NCI-H1092 (cell line): ENCODE data around the gene FAR2.
"Not testable (repeated sequence)": the region's sequence is repeated elsewhere in the genome, so short reads cannot be mapped to it uniquely, and the experiment has no call there.

Experiments used
- DNase-seq: peaks from one replicate; lab custom pipeline; 2025; lab: John Stamatoyannopoulos, UW

Gene FAR2

DNA sequence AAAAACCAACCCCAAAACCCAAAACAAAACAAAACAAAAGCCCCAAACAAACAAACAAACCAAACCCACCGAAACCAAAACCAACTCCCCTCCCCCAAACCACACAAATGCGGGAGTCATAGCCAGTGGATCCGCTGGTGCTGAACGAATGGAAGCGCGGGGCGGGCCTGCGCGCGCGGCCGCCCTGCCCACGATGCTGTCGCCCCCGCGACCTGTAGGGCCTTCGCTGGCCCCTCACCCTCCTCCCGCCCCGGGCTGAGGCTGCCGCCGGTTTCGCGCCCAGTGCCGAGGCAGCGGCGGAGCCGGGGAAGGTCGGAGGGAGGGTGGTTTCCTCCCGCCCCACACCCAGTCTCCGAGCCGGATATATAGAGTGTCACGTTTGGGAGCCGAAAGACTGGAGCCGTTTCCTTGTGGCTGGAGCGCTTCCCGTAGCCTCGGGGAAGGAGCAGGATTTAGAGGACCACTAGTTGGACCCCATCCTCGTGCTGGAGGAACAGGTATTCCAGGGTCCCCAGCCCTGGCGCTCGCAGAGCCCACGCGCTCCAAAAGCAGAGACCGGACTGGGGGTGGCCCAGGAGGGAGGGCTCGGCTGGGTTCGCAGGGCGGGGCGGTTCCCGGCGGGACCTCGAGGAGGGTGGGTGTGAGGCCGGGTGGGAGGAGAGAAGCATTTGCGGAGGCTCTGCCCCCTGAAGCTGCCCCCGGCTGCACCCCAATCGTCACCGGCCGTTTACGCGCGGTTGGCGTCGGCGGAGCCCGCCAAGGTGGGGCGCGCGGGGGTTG, at the start of gene FAR2:
FAR2 (plus strand) TSS at position 368 of the 780 bp plus-strand sequence. CDS start 121,172 bp downstream, outside the sequence.
- peak; percentile 27 for DNase-seq

DNA sequence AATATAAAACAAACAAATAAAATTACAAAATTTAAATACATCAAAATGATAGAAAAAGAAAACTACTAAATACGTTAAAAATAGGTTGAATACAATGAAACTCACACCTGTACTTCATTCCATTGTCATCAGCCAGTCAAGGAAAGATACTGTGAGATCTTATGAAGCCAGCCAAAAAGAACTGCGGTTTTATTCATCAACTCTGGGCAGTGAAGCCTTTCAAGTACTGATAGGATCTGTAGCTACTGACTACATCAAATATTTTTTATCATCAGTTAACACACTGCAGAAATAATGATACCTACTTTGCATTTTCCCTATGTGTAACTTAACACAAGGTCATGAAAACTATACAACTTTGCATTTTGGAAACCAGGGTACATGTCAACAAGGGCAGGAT, 46.3 kb upstream of the FAR2 start:
- DNase-seq: no peak

DNA sequence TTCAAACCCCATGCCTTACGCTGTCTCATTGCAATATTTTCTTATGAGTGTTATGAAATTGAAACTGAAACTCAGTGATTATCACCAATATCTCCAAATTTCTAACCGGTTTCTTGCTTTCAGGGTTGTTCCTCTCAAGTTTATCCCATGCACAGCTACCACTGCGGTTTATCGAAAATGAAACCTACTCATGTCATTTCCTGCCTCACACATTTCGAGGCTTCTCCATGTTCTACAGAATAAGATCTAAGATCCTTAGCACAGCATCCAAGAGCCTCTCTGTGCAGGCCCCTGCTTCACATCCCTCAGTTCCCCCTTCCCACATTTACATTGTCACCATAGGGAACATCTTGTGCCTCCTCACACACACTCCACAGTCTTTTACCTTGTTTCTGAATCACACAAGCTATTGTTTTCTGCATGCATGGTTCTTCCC, 45.5 kb upstream of the FAR2 start:
- DNase-seq: no peak

DNA sequence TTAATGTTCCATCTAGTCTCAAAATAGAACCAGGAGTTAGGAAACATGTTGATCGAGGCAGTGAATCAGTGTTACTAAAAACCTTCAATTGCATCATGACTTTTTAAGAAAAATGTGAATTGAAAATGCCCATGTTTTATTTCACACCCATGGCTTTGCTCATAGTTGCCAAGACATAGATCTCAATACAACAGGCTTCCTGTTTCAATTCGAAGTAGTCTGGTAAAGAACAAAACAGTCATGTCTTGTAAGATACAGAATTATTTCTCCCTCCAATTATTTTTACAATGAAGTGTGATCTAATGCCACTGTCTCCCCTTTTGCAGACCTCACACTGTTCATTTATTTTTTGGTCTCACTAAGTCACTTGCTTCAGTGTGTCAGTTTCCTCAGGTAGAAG, 44.6 kb upstream of the FAR2 start:
- no peak for DNase-seq

DNA sequence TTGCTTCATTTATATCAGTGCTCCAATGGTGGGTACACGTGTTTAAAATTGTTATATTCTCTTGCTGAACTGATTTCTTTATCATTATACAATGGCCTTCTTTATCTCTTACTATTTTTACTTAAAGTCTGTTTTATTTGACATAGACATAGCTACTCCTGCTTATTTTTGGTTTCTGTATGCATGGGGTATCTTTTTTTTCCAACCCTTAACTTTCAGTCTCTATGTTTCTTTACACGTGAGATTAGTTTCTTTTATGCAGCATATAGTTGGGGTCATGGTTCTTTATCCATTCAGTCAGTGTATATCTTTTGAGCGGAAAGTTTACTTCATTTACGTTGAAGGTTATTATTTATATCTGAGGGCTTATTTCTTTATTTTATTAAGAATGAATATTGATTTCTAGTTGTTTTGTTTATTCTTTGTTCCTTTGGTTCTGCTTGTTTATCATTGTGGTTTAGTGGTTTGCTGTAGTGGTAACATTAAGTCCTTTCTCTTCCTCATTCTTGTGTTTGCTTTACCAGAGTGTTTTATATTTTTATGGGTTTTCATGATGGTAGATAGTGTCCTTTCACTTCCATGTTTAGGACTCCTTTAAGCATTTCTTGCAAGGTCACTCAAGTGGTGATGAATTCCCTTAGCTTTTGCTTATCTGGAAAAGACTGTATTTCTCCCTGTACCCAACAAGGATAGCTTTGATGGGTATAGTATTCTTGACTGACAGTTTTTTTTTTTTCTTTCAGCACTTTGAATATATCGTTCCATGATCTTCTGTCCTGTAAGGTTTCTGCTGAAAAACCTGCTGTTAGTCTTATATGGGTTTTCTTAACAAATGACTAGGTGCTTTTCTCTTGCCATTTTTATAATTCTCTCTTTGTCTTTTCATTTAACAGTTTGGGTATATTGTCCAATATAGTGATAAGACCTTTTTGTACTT, 38.3 kb upstream of the FAR2 start:
- DNase-seq: no peak

DNA sequence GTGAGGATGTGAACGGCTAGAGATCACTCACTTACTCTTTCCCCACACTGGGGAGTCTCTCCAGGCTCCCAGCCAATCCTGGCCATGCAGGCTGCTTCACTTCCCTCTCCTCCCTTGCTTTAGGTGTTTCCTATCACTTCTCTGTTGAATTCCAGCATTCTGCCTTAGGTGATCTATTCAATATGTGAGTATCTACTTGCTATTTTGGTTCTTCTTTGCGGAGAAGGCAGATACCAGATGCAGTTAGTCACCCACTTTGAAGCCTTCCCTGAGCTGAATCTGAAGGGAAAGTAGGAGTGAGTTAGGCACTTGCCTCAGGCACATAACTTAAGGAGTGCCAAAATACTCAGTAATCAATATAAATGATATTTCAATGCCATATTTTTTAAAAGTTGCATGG, 36.0 kb upstream of the FAR2 start:
- no peak for DNase-seq

DNA sequence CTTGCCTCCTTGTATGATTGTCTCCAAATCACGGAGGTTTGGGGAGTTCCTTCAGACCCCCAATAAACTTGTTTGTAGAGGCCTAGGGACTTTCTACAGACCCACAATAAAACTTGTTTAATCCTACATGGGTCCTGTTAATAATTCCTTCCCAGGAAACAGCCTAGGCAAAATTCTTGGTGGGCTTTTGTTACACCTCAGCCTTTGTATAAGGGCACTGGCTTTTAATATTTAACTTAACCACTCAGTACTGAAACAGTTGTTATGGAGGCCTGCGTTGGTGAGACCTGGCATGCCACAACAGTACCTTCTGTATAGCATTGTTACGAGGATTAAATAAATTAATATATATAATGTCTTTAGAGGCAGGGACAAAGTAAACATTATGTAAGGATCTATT, 32.7 kb upstream of the FAR2 start:
- no peak for DNase-seq

DNA sequence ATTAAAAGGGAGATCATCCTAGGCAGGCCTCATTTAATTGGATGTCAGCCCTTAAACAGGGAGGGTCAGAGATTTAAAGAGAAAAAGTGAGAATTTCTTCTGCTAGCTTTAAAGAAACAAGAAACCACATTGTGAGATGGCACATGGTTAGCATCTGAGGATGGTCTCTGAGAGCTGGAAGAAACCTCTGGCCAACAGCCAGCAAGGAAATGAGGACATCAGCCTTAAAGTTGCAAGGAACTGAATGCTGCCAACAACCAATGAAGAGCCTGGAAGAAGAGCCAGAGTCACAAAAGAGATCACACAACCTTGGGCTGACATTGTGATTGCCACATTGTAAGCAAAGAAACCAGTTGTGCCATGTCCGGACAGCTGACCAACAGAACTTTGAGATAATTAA, 17.5 kb upstream of the FAR2 start:
- no peak for DNase-seq

DNA sequence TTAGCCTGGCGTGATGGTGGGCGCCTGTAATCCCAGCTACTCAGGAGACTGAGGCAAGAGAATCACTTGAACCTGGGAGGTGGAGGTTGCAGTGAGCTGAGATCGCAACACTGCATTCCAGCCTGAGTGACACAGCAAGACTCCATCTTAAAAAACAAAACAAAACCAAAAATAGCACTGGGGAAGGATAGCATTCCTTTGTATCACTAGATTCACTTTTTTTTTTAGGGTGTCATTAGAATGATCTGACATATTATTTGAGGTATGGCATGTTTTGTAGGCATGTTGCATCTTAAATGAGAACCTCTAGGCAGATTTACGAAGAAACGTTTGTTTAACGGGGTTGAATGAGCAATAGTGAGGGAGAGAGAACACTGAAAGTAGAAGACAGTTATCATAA, 16.8 kb upstream of the FAR2 start:
- DNase-seq: no peak

DNA sequence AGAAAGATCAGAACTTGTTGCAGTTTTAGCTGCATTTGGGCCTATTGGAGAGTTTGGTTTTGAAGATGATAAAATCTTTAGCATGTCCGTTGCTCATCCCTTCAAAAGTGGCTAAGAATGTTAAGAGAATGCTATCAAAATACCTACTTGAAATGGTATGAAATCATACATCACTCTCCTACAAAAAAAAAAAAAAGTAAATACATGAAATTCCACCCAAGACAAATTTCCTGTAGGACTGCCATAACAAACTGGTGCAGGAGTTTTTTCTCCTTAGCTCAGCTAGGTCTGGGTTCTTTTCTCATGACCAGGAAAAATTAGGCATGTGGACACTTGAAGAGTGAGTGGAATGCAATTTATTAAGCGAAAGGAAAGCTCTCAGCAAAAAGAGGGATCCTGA, 15.9 kb upstream of the FAR2 start:
- no peak for DNase-seq

DNA sequence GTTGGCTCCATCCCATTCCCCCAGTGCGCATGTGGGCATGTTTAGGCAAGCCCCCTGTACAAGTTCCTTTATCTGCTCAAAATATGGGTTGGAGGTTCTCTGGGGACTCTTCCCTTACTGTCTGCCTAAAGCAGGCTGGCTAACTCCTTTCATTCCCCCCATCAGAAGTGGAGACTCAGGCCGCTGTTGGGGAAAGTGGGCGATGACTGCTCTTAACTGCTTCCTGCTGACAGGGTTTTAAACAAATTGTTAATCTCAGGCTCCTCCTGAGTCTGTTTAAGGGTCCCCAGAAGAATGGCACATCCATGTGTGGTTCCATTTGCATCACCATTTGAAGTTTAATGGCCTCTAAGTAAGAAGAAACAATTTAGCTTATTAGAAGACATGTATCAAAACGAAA, 15.4 kb upstream of the FAR2 start:
- no peak for DNase-seq

DNA sequence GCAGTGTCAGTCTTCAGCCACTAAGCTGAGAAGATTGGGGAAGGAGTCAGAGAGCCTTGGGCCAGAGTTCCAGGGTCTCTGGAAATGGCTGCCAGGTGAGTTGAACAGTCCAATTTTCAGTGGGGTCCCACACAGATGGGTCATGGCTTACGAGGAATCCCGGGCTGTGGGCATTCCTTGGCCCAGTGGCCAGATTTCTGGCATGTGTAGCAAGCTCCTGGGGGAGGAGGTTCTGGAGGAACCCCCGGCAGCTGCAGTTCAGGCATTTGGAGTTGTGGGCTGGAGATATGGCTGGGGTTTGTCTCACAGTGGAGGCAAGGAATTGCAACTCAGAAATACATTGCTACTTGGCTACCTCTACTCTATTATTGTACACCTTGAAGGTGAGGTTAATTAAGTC, 10.8 kb upstream of the FAR2 start:
- not testable (repeated sequence) for DNase-seq

DNA sequence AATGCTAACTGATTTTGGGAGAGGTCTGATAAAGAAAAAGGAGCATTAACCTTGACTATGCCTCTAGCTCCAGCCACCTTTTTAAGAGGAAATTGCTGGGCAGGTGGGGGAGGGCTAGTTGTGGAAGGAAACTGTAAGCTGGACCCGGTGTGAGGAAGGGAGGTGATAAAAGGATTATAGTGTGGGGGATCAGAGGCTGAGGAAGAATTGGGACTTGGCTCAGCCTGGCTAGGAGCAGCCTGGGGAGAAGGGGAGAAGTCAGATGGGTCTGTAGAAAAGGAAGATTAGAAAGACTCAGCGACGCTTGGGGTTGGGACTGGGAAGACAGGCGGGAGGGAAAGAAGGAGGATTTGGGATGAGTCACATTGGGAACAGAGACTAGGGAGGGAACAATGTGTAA, 10.2 kb upstream of the FAR2 start:
- DNase-seq: not testable (repeated sequence)

DNA sequence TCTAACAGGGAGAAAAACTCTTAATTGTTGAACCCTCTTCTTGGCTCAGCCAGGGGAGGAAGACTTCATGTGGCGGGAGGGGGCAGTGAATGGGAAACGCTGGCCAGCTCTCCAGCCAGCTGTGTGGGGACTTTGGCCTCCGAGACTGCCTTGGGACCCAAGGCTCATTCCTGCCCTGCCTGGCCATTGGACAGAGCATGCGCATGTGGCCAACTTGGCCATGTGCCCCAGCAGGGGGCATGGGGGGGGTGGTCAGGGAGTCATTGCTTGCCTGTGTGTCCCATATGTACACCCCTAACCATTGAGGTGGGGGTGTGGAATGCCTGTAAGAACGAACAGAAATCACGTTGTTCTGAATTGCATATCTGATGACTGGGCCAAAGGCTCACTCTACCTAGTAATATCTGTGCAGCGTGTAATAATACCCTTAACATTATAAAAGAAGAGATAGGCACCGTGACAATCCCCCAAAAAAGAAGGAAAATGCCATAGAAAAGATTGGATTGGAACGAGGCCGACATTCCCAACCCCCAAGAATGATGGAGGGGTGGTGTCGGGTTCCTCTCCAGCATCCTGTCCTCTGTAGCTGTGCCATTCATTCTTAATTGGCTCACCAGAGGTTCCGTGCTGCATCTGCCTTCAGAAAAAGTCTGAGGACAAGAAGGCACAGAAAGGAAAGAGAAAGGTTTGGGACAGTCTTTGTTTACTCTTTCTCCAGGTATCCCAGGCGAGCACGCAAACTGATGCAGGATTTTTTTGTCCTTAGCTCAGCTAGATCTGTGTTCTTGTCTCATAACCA, 3.5 kb upstream of the FAR2 start:
- no peak for DNase-seq

DNA sequence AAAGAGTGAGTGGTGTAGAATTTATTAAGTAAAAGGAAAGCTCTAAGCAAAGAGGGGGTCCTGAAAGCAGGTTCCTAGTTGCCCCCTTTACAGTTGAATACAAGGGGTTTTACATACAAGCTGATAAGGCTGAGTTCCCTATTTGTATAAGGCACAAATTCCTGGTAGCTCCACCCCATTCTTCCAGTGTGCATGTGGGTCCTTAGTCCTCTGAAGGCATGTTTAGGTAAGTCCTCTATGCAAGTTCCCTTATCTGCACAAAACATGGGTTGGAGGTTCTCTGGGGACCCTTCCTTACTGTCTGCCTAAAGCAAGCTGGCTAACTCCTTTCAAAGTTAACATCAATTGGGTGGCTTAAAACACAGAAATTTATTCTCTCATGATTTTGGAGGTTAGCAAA, 2.9 kb upstream of the FAR2 start:
- DNase-seq: no peak

DNA sequence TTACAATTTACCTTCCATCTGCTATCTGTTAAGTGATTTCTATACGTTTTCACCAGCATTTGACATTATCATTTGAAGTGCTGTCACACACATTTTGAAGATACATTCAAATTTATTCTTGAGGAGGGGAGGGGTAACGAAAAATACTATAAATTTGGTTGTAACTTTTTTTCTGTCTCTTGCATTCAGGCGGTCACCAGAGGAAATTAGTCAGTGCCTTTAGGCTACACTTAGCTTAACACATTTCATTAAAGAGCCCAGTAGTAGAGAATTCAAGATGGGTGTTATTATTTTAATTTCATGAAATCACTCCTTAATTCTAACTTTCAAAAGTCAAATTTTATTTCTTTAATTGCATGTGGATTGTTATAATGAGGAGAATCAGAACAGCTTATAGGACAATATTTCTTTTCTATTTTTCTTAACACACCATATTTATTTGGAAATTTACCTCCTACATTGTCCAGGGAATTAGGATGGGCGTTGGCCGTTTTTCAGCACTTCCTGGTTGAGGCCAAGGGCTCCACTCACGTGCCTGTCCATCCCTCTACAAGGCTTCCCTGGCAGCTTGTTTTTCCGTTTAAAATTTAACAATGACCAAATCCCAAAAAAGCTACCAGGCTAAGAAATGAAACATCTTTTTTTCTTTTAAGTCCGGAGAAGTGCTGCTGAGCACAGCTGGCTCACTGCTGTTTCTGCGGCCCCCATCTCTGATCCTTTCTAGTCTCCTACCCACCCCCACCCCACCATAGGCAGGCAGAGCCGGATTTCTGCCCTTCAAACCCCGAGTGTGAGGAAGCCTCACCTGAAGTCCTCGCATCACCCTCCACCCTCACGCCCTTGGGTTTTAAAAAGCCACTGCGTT, 1.1 kb upstream of the FAR2 start:
- DNase-seq: no peak

DNA sequence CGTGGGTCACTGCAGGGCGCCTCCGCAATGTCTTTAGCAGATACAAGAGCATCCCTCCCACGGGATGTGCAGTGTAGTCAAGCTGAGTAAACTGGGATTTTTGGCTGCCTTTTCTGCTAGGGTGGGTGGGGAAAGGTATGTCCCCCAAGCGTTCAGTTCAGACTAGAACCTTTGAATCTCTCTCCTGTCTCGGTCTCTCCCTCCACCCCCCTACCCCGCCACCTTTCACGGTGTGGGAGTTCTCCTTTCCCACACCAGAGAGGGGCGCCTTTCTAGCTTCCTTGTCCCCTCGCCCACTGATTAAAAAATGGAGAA, 525 bp upstream of the FAR2 start:
- DNase-seq: no peak

DNA sequence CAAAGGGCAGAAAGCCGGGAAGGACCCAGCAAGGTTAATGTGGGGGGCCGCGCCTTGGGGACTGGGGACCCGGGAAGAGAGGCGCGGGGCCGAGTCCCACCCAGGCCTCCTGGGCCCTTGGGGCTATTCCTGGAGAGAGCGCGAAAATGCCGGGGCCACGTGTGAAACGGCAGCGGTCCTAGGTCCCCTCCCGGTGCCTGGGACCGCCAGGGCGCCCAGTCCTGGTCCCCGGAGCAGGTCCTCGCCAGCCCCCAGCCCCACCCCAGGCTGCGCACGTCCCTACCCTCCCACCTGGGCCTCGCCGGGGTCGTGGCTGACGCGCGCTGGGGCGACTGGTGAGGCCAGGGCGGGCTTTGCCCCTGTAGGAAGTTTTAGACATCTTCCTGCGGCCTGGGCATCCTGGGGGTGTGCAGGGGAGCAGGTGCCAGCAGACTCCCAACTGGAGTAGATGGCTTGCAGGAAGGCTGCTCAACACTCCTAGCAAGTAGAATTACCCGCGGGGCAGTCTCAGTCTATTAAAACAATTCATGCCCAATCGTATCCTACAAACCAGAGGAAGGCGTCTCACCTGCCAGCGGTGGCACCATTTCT, 708 bp downstream of the FAR2 start:
- no peak for DNase-seq

DNA sequence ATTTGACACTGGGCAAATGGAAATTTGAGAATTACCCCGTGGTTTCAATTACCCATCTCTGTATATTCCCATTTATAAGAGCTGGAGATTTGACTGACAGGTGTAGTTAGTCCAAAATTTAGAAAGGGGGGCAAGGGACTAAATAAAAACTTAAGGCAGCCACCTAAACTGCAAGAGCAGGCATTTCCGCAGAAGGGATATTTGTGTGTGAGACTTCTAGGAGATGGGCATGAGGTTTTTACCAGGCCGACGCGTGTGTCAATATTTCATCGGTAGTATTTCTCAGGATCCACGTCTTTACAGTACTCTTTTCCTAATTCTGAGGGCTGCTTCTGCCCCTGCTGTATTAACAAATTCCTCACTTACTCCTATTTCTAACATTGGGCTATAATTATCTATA, 1.4 kb downstream of the FAR2 start:
- no peak for DNase-seq

DNA sequence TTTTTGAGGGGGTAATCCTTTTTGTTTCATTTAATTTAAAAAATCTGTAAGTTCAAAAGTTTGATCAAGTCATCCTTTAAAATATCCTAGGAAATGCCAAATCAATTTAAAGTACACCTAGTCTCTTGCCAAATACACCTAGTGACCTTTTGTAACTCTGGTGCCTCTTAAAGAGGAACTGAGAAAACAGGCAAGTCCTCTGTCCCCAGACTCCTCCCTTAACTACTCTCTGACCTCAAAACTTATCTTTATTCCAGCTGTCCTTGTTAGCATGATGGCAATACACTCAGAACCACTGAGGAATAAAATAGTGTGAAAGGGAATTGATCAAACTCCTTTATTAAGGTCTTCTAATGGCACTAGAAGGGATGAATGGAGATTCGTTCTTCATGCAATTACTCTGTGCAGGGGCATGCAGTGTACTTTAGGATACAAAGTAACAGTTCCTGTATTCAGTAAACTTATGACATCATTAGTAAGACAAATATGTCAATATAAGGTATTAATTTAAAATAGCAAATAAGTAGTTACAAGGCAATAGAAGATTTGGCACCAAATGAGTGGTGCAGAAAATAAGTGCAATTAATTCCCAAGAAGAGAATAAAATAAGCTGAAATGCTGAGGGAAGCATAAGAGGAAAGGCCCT, 3.3 kb downstream of the FAR2 start:
- no peak for DNase-seq
